ENCODE results near the gene KMT2C. TPM values are rescaled to one million over a fixed set of nuclear protein-coding genes. Genes with fewer than 3 reads are reported as not detected.

KMT2C gene
- total and polyA plus RNA-seq, 4 donors, result 6.3 to 35.3 (median 19.3) TPM

DNA sequence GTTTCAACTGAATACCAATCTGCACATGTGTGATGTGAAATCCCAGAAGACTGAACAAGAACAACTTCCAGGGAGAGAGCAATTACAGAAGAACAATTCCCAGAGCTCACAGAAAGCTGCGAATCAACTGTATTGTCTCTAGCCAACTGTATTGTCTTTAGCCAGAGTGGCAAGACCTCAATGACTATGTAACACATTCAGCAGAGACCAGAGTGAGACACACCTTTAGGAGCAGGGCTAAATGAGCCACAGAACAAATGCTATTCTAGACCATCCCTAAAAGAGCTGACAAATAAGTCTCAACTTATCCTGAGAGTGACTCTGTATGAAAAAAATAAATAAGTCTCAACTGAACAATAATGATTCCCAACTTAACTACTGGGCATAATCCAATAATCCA is 72.0 kb downstream of the KMT2C start:
- WGBS, result 77% methylated on average over 1 of the region's 1 CpG
- TF ChIP-seq, protein P1, sequence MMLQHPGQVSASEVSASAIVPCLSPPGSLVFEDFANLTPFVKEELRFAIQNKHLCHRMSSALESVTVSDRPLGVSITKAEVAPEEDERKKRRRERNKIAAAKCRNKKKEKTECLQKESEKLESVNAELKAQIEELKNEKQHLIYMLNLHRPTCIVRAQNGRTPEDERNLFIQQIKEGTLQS (IDR thresholded peaks at IDR 0.05), result no peak
- TF ChIP-seq FOXA2 (IDR thresholded peaks at IDR 0.05), result no peak
- no peak for TF ChIP-seq TAF1 (conservative IDR thresholded peaks at IDR 0.05)
- TF ChIP-seq, protein P2, sequence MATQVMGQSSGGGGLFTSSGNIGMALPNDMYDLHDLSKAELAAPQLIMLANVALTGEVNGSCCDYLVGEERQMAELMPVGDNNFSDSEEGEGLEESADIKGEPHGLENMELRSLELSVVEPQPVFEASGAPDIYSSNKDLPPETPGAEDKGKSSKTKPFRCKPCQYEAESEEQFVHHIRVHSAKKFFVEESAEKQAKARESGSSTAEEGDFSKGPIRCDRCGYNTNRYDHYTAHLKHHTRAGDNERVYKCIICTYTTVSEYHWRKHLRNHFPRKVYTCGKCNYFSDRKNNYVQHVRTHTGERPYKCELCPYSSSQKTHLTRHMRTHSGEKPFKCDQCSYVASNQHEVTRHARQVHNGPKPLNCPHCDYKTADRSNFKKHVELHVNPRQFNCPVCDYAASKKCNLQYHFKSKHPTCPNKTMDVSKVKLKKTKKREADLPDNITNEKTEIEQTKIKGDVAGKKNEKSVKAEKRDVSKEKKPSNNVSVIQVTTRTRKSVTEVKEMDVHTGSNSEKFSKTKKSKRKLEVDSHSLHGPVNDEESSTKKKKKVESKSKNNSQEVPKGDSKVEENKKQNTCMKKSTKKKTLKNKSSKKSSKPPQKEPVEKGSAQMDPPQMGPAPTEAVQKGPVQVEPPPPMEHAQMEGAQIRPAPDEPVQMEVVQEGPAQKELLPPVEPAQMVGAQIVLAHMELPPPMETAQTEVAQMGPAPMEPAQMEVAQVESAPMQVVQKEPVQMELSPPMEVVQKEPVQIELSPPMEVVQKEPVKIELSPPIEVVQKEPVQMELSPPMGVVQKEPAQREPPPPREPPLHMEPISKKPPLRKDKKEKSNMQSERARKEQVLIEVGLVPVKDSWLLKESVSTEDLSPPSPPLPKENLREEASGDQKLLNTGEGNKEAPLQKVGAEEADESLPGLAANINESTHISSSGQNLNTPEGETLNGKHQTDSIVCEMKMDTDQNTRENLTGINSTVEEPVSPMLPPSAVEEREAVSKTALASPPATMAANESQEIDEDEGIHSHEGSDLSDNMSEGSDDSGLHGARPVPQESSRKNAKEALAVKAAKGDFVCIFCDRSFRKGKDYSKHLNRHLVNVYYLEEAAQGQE (IDR thresholded peaks at IDR 0.05), result no peak
- TF ChIP-seq RXRA (IDR thresholded peaks at IDR 0.05), result no peak
- no peak for TF ChIP-seq YY1 (IDR thresholded peaks at IDR 0.05)
- TF ChIP-seq, protein P3, sequence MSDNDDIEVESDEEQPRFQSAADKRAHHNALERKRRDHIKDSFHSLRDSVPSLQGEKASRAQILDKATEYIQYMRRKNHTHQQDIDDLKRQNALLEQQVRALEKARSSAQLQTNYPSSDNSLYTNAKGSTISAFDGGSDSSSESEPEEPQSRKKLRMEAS (IDR thresholded peaks at IDR 0.05), result no peak
- no peak for TF ChIP-seq SP1 (IDR thresholded peaks at IDR 0.05)
- TF ChIP-seq EGR1 (IDR thresholded peaks at IDR 0.05; ENCODE audit: low read depth in 2 of 2), result no peak
- no peak for TF ChIP-seq JUND (IDR thresholded peaks at IDR 0.05)
- TF ChIP-seq FOXA1 (IDR thresholded peaks at IDR 0.05), result no peak
- no peak for TF ChIP-seq NR2F2 (IDR thresholded peaks at IDR 0.05)
- TF ChIP-seq, protein P4, sequence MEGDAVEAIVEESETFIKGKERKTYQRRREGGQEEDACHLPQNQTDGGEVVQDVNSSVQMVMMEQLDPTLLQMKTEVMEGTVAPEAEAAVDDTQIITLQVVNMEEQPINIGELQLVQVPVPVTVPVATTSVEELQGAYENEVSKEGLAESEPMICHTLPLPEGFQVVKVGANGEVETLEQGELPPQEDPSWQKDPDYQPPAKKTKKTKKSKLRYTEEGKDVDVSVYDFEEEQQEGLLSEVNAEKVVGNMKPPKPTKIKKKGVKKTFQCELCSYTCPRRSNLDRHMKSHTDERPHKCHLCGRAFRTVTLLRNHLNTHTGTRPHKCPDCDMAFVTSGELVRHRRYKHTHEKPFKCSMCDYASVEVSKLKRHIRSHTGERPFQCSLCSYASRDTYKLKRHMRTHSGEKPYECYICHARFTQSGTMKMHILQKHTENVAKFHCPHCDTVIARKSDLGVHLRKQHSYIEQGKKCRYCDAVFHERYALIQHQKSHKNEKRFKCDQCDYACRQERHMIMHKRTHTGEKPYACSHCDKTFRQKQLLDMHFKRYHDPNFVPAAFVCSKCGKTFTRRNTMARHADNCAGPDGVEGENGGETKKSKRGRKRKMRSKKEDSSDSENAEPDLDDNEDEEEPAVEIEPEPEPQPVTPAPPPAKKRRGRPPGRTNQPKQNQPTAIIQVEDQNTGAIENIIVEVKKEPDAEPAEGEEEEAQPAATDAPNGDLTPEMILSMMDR (IDR thresholded peaks at IDR 0.05; ENCODE audit: low read depth, low read length, missing input control), result no peak
- TF ChIP-seq HNF4A (conservative IDR thresholded peaks at IDR 0.05), result no peak
- TF ChIP-seq RAD21 (IDR thresholded peaks at IDR 0.05), result no peak
- TF ChIP-seq GABPA (IDR thresholded peaks at IDR 0.05 in 1 of 2, conservative IDR thresholded peaks at IDR 0.05 in 1 of 2), result no peak
- DNase-seq (ENCODE audit: low spot score), result no peak

DNA sequence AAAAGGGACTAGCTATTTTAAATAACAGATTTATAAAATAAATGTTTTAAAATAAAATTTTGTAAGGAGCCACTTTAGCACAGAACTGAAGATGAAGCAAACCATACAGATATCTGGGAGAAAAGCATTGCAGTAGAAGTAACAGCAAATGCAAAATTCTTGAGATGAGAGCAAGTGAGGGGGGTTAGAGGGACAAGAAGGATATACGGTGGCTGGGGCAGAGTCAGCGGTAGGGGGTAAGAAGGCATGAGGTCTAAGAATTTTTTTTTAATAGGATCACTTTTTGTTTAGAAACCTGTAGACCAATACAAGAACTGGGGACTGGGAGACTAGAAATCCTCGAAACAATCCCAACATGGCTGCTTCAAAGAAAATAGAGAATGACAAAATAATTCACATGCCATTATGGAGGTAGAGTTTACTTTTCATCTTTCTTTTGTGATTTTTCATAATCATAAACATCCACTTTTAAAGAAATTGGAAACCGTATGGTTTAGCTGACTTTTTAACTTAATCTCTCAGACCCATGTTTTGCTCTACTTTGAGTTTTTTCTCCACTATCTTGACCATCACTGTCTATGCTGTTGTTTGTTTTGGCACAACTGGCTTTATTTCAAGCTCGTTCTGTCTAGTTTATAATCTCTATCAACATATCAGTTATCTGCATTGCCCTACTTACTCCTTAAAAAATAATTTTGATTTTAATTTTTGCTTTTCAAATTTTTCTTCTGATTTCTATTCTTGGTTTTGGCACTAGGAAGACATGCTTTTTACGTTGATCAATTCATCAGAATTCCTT is 73.5 kb downstream of the KMT2C start:
- Histone ChIP-seq H3K27ac (ENCODE audit: low read depth in 1 of 2, low read length in 2 of 2) (no peak overlapping the region), H3K4me3 (ENCODE audit: low read depth in 1 of 3, low read length in 3 of 3) (no peak overlapping the region), H3K36me3 (ENCODE audit: control insufficient read depth in 4 of 4, insufficient read depth in 3 of 4, low read depth in 1 of 4, low read length in 3 of 4) (peaks cover 0 to 4% (median under 1%) of the 10 kb centered on the region in 4 donors)

More for the DNA sequence above, 72.0 kb downstream of the KMT2C start:
- Histone ChIP-seq H3K27ac (ENCODE audit: low read depth in 1 of 2, low read length in 2 of 2) (no peak overlapping the region), H3K9ac (ENCODE audit: low read depth in 1 of 2, low read length in 2 of 2) (no peak overlapping the region), H3K36me3 (ENCODE audit: control insufficient read depth in 4 of 4, insufficient read depth in 3 of 4, low read depth in 1 of 4, low read length in 3 of 4) (peaks cover 0 to 2% (median 0%) of the 10 kb centered on the region in 4 donors), H3K4me1 (ENCODE audit: control insufficient read depth in 4 of 4, insufficient read depth in 4 of 4, low read length in 3 of 4) (peaks cover 2 to 16% (median 5%) of the 10 kb centered on the region in 4 donors), H3K4me3 (ENCODE audit: low read depth in 1 of 3, low read length in 3 of 3) (no peak overlapping the region), H3K27me3 (ENCODE audit: control insufficient read depth in 4 of 4, insufficient read depth in 4 of 4, low read length in 3 of 4) (no peaks in the 10 kb centered on the region), H3K9me3 (ENCODE audit: control insufficient read depth in 4 of 4, low read length in 3 of 4) (no peaks in the 10 kb centered on the region)

More for the DNA sequence above, 73.5 kb downstream of the KMT2C start:
- DNase-seq (ENCODE audit: low spot score), result no peak
- no peaks in the 10 kb centered on the region for H3K27me3 ChIP-seq (ENCODE audit: control insufficient read depth in 4 of 4, insufficient read depth in 4 of 4, low read length in 3 of 4)
- TF ChIP-seq, protein P3 (IDR thresholded peaks at IDR 0.05), result no peak
- peak; percentile 16 for TF ChIP-seq FOXA2 (IDR thresholded peaks at IDR 0.05)
- WGBS, result 67% methylated on average over 6 of the region's 6 CpGs
- H3K4me1 ChIP-seq (ENCODE audit: control insufficient read depth in 4 of 4, insufficient read depth in 4 of 4, low read length in 3 of 4), result peaks cover 2 to 13% (median 5%) of the 10 kb centered on the region in 4 donors
- no peaks in the 10 kb centered on the region for H3K9me3 ChIP-seq (ENCODE audit: control insufficient read depth in 4 of 4, low read length in 3 of 4)
- H3K9ac ChIP-seq (ENCODE audit: low read depth in 1 of 2, low read length in 2 of 2), result no peak overlapping the region

Measured in liver (tissue), 9 donors.